Activated naive CD4-positive, alpha-beta T cell treated with anti-CD3 and anti-CD28 coated beads, Interleukin-2, amount 10 ng/mL, durations not matched to agents 7 days and 5 days (primary cell): ENCODE data around the gene KMT2E.
"Not testable (repeated sequence)": the region's sequence is repeated elsewhere in the genome, so short reads cannot be mapped to it uniquely, and the experiment has no call there.

Source experiments
- CTCF ChIA-PET: fragments of 350-600 bp; sonication (Branson Sonifier 250); formaldehyde crosslinking; loops from one replicate; lab custom pipeline; 2021; ENCODE audit warnings: antibody characterized with exemption; lab: Charles Lee
- DNase-seq: peaks from one replicate; pipeline ENCODE4 v3.0.0-alpha.2; 2020
- H3K27ac Mint-ChIP-seq: one replicate; pipeline ENCODE4 v1.8.0; 2021; ENCODE audit warnings: mild to moderate bottlenecking, moderate library complexity, mixed read lengths
- H3K27me3 Mint-ChIP-seq: one replicate; pipeline ENCODE4 v1.8.0; 2021; ENCODE audit warnings: mild to moderate bottlenecking, mixed read lengths
- H3K36me3 Mint-ChIP-seq: one replicate; pipeline ENCODE4 v1.8.0; 2021; ENCODE audit warnings: mixed read lengths
- H3K4me1 Mint-ChIP-seq: one replicate; pipeline ENCODE4 v1.8.0; 2021; ENCODE audit warnings: mixed read lengths
- H3K4me3 Mint-ChIP-seq: one replicate; pipeline ENCODE4 v1.8.0; 2021; ENCODE audit warnings: mild to moderate bottlenecking, moderate library complexity, mixed read lengths
- H3K9me3 Mint-ChIP-seq: one replicate; pipeline ENCODE4 v1.8.0; 2021; ENCODE audit warnings: mixed read lengths

KMT2E gene

GRCh38 chr7:104987403-104987802 is 26.6 kb upstream of the KMT2E start:
- not testable (repeated sequence) for H3K27me3 Mint-ChIP-seq, H3K27ac Mint-ChIP-seq, H3K9me3 Mint-ChIP-seq, H3K4me3 Mint-ChIP-seq, DNase-seq
- Mint-ChIP-seq H3K4me1 (peaks cover 53% of the 10 kb centered on the region), H3K36me3 (peaks cover 27% of the 10 kb centered on the region)
- CTCF ChIA-PET, result interaction anchor here (1.0 to 9.6 kb wide), 2 partner anchors 24 to 60 kb away, joined by 3 to 154 read pairs; partner anchors contain the start of gene KMT2E

GRCh38 chr7:104990983-104991382 is 23.0 kb upstream of the KMT2E start:
- no peak for DNase-seq
- H3K36me3 Mint-ChIP-seq, result peaks cover 47% of the 10 kb centered on the region
- peaks cover 50% of the 10 kb centered on the region for H3K4me1 Mint-ChIP-seq
- CTCF ChIA-PET, result interaction anchor here (0.6 to 1.5 kb wide), 4 partner anchors 15 to 73 kb away, joined by 3 to 5 read pairs (median 4); no protein-coding TSS in a partner anchor
- no peaks in the 10 kb centered on the region for H3K27me3 Mint-ChIP-seq
- no peak overlapping the region for H3K4me3 Mint-ChIP-seq
- no peaks in the 10 kb centered on the region for H3K9me3 Mint-ChIP-seq
- H3K27ac Mint-ChIP-seq, result no peak overlapping the region

- no peaks in the 10 kb centered on the region for H3K27me3 Mint-ChIP-seq
- no peak overlapping the region for H3K4me3 Mint-ChIP-seq
- CTCF ChIA-PET, result no interaction called here
- peaks cover 46% of the 10 kb centered on the region for H3K4me1 Mint-ChIP-seq
- peaks cover 47% of the 10 kb centered on the region for H3K36me3 Mint-ChIP-seq
- H3K27ac Mint-ChIP-seq, result no peak overlapping the region
- no peak for DNase-seq
- no peaks in the 10 kb centered on the region for H3K9me3 Mint-ChIP-seq
Observed at GRCh38 chr7:104992306-104992705, 21.7 kb upstream of the KMT2E start.

- no peaks in the 10 kb centered on the region for H3K9me3 Mint-ChIP-seq
- no peaks in the 10 kb centered on the region for H3K27me3 Mint-ChIP-seq
- H3K4me1 Mint-ChIP-seq, result peaks cover 41% of the 10 kb centered on the region
- no peak for DNase-seq
- no peak overlapping the region for H3K27ac Mint-ChIP-seq
- CTCF ChIA-PET, result interaction anchor here (0.7 to 1.0 kb wide), 2 partner anchors 12 to 14 kb away, joined by 3 read pairs; no protein-coding TSS in a partner anchor
- no peak overlapping the region for H3K4me3 Mint-ChIP-seq
- peaks cover 44% of the 10 kb centered on the region for H3K36me3 Mint-ChIP-seq
Observed at GRCh38 chr7:104993217-104993862, 20.7 kb upstream of the KMT2E start.

- H3K27ac Mint-ChIP-seq, result no peak overlapping the region
- H3K4me3 Mint-ChIP-seq, result no peak overlapping the region
- H3K9me3 Mint-ChIP-seq, result no peaks in the 10 kb centered on the region
- no peaks in the 10 kb centered on the region for H3K27me3 Mint-ChIP-seq
- peaks cover 75% of the 10 kb centered on the region for H3K4me1 Mint-ChIP-seq
- CTCF ChIA-PET, result interaction anchor here (1.0 to 1.4 kb wide), 2 partner anchors 12 to 17 kb away, joined by 4 read pairs; no protein-coding TSS in a partner anchor
- H3K36me3 Mint-ChIP-seq, result peaks cover 50% of the 10 kb centered on the region
- DNase-seq, result no peak
Observed at GRCh38 chr7:104998040-104998752, 15.8 kb upstream of the KMT2E start.

- DNase-seq, result no peak
- Mint-ChIP-seq H3K4me1 (peaks cover 74% of the 10 kb centered on the region), H3K27ac (no peak overlapping the region), H3K36me3 (peaks cover 45% of the 10 kb centered on the region), H3K27me3 (no peaks in the 10 kb centered on the region), H3K9me3 (no peaks in the 10 kb centered on the region), H3K4me3 (no peak overlapping the region)
- CTCF ChIA-PET, result no interaction called here
Observed at GRCh38 chr7:105000200-105000599, 13.8 kb upstream of the KMT2E start.

GRCh38 chr7:105000927-105001336 is 13.1 kb upstream of the KMT2E start:
- no peak for DNase-seq
- no peaks in the 10 kb centered on the region for H3K27me3 Mint-ChIP-seq
- CTCF ChIA-PET, result interaction anchor here (1.1 to 2.3 kb wide), 3 partner anchors 16 to 26 kb away, joined by 3 to 7 read pairs (median 4); no protein-coding TSS in a partner anchor
- peaks cover 70% of the 10 kb centered on the region for H3K4me1 Mint-ChIP-seq
- no peaks in the 10 kb centered on the region for H3K9me3 Mint-ChIP-seq
- no peak overlapping the region for H3K4me3 Mint-ChIP-seq
- no peak overlapping the region for H3K27ac Mint-ChIP-seq
- peaks cover 41% of the 10 kb centered on the region for H3K36me3 Mint-ChIP-seq

- peaks cover 72% of the 10 kb centered on the region for H3K4me1 Mint-ChIP-seq
- DNase-seq, result no peak
- H3K9me3 Mint-ChIP-seq, result no peaks in the 10 kb centered on the region
- CTCF ChIA-PET, result interaction anchor here (1.1 to 2.3 kb wide), 4 partner anchors 16 to 25 kb away, joined by 3 to 7 read pairs (median 4); no protein-coding TSS in a partner anchor
- H3K36me3 Mint-ChIP-seq, result peaks cover 42% of the 10 kb centered on the region
- H3K27ac Mint-ChIP-seq, result peak overlapping the region; percentile 19
- no peaks in the 10 kb centered on the region for H3K27me3 Mint-ChIP-seq
- no peak overlapping the region for H3K4me3 Mint-ChIP-seq
Observed at GRCh38 chr7:105001652-105002184, 12.3 kb upstream of the KMT2E start.

- H3K36me3 Mint-ChIP-seq, result peaks cover 49% of the 10 kb centered on the region
- H3K27ac Mint-ChIP-seq, result peak overlapping the region; percentile 83
- no peak for DNase-seq
- no peaks in the 10 kb centered on the region for H3K9me3 Mint-ChIP-seq
- no peaks in the 10 kb centered on the region for H3K27me3 Mint-ChIP-seq
- peak overlapping the region; percentile 21 for H3K4me3 Mint-ChIP-seq
- H3K4me1 Mint-ChIP-seq, result peaks cover 82% of the 10 kb centered on the region
- CTCF ChIA-PET, result interaction anchor here (0.7 to 2.3 kb wide), 2 partner anchors 20 to 22 kb away, joined by 4 to 7 read pairs; no protein-coding TSS in a partner anchor
Observed at GRCh38 chr7:105003275-105003674, 10.7 kb upstream of the KMT2E start.

- DNase-seq, result no peak
- no peaks in the 10 kb centered on the region for H3K27me3 Mint-ChIP-seq
- H3K4me3 Mint-ChIP-seq, result no peak overlapping the region
- H3K4me1 Mint-ChIP-seq, result peaks cover 85% of the 10 kb centered on the region
- no peaks in the 10 kb centered on the region for H3K9me3 Mint-ChIP-seq
- H3K27ac Mint-ChIP-seq, result peak overlapping the region; percentile 40
- H3K36me3 Mint-ChIP-seq, result peaks cover 50% of the 10 kb centered on the region
- CTCF ChIA-PET, result interaction anchor here (14.5 kb wide), 1 partner anchor 21 kb away, joined by 154 read pairs; no protein-coding TSS in a partner anchor
Observed at GRCh38 chr7:105003872-105004510, 10.0 kb upstream of the KMT2E start.

- peaks cover 86% of the 10 kb centered on the region for H3K4me1 Mint-ChIP-seq
- not testable (repeated sequence) for H3K4me3 Mint-ChIP-seq, DNase-seq, H3K9me3 Mint-ChIP-seq, H3K27me3 Mint-ChIP-seq, H3K27ac Mint-ChIP-seq
- H3K36me3 Mint-ChIP-seq, result peaks cover 51% of the 10 kb centered on the region
- CTCF ChIA-PET, result interaction anchor here (14.5 kb wide), 1 partner anchor 22 kb away, joined by 154 read pairs; no protein-coding TSS in a partner anchor
Observed at GRCh38 chr7:105005006-105005405, 9.0 kb upstream of the KMT2E start.

- CTCF ChIA-PET, result interaction anchor here (1.0 to 14.5 kb wide), 2 partner anchors 15 to 22 kb away, joined by 4 to 154 read pairs; no protein-coding TSS in a partner anchor
- not testable (repeated sequence) for H3K9me3 Mint-ChIP-seq, H3K27me3 Mint-ChIP-seq, H3K4me3 Mint-ChIP-seq, H3K27ac Mint-ChIP-seq, DNase-seq
- Mint-ChIP-seq H3K4me1 (peaks cover 87% of the 10 kb centered on the region), H3K36me3 (peaks cover 52% of the 10 kb centered on the region)
Observed at GRCh38 chr7:105005486-105005885, 8.5 kb upstream of the KMT2E start.

GRCh38 chr7:105006367-105007136 is 7.5 kb upstream of the KMT2E start:
- Mint-ChIP-seq H3K4me3 (no peak overlapping the region), H3K27me3 (no peaks in the 10 kb centered on the region), H3K9me3 (no peaks in the 10 kb centered on the region), H3K36me3 (peaks cover 52% of the 10 kb centered on the region), H3K27ac (peak overlapping the region; percentile 14), H3K4me1 (peaks cover 79% of the 10 kb centered on the region)
- CTCF ChIA-PET, result interaction anchor here (0.8 to 14.5 kb wide), 6 partner anchors 12 to 82 kb away, joined by 3 to 154 read pairs (median 4); no protein-coding TSS in a partner anchor
- peak; percentile 26 for DNase-seq
